Measurements from ENCODE around the gene AK1. TPM values are rescaled to one million over a fixed set of nuclear protein-coding genes. Genes with fewer than 3 reads are reported as not detected.

Gene AK1
- total RNA-seq, 2 experiments from 2014 or later: 19.5 to 21.6 TPM

- no peak overlapping the region for H3K4me3 ChIP-seq (ENCODE audit: low read depth, low read length, poor library complexity, severe bottlenecking)
- H2AFZ ChIP-seq (ENCODE audit: low read length): no peak overlapping the region
- no peaks in the 10 kb centered on the region for H3K36me3 ChIP-seq (ENCODE audit: insufficient read depth, low read length)
- intact Hi-C loops (cut with micrococcal nuclease; ENCODE audit: unreplicated experiment): no loop called here
- no peaks in the 10 kb centered on the region for H4K20me1 ChIP-seq (ENCODE audit: insufficient read depth, low read length)
- no peak for TF ChIP-seq EZH2phosphoT487 (IDR thresholded peaks at IDR 0.05; ENCODE audit: borderline replicate concordance, low read depth, low read length)
- no peak for TF ChIP-seq CTCF (conservative IDR thresholded peaks at IDR 0.05; ENCODE audit: low read length)
- BruUV-seq (replicated peaks): no TSS peak
- no peaks in the 10 kb centered on the region for H3K9me3 ChIP-seq (ENCODE audit: low read length)
- H3K4me1 ChIP-seq (ENCODE audit: insufficient read depth, low read length, poor library complexity, severe bottlenecking): no peaks in the 10 kb centered on the region
- H3K4me2 ChIP-seq (ENCODE audit: low read length): no peak overlapping the region
- DNase-seq (ENCODE audit: low spot score): no peak
- H3K27ac ChIP-seq (ENCODE audit: low read depth, low read length, poor library complexity, severe bottlenecking): no peak overlapping the region
- ChIA-PET CTCF (ENCODE audit: unreplicated experiment) (no interaction called here), POLR2A (no interaction called here)
- H3K79me2 ChIP-seq (ENCODE audit: insufficient read depth, low read depth, low read length): no peaks in the 10 kb centered on the region
- H3K9me2 ChIP-seq (ENCODE audit: insufficient read depth, low read length): no peaks in the 10 kb centered on the region
These were observed 51.1 kb downstream of the AK1 start for GRCh38 chr9:127826253-127826913.

- BruUV-seq (replicated peaks): no TSS peak
- Histone ChIP-seq H3K79me2 (ENCODE audit: insufficient read depth, low read depth, low read length) (no peaks in the 10 kb centered on the region), H3K4me1 (ENCODE audit: insufficient read depth, low read length, poor library complexity, severe bottlenecking) (no peaks in the 10 kb centered on the region), H3K27ac (ENCODE audit: low read depth, low read length, poor library complexity, severe bottlenecking) (no peak overlapping the region), H3K9me3 (ENCODE audit: low read length) (no peaks in the 10 kb centered on the region), H3K36me3 (ENCODE audit: insufficient read depth, low read length) (no peaks in the 10 kb centered on the region), H2AFZ (ENCODE audit: low read length) (no peak overlapping the region), H4K20me1 (ENCODE audit: insufficient read depth, low read length) (no peaks in the 10 kb centered on the region), H3K9me2 (ENCODE audit: insufficient read depth, low read length) (no peaks in the 10 kb centered on the region), H3K4me2 (ENCODE audit: low read length) (no peak overlapping the region), H3K4me3 (ENCODE audit: low read depth, low read length, poor library complexity, severe bottlenecking) (no peak overlapping the region)
- ChIA-PET CTCF (ENCODE audit: unreplicated experiment) (interaction anchor here (0.6 to 1.4 kb wide), 2 partner anchors 12 to 54 kb away, joined by 3 to 4 read pairs; no protein-coding TSS in a partner anchor), POLR2A (no interaction called here)
- intact Hi-C loops (cut with micrococcal nuclease; ENCODE audit: unreplicated experiment): no loop called here
- peak; percentile 58 for DNase-seq (ENCODE audit: low spot score)
- TF ChIP-seq CTCF (conservative IDR thresholded peaks at IDR 0.05; ENCODE audit: low read length) (peak; percentile 66), EZH2phosphoT487 (IDR thresholded peaks at IDR 0.05; ENCODE audit: borderline replicate concordance, low read depth, low read length) (no peak)
These were observed 52.0 kb downstream of the AK1 start for GRCh38 chr9:127825319-127826051.

GRCh38 chr9:127822108-127822507 lies 55.4 kb downstream of the AK1 start:
- ChIA-PET POLR2A (no interaction called here), CTCF (ENCODE audit: unreplicated experiment) (no interaction called here)
- H2AFZ ChIP-seq (ENCODE audit: low read length): no peak overlapping the region
- H3K36me3 ChIP-seq (ENCODE audit: insufficient read depth, low read length): peaks cover 15% of the 10 kb centered on the region
- no peaks in the 10 kb centered on the region for H4K20me1 ChIP-seq (ENCODE audit: insufficient read depth, low read length)
- no peak overlapping the region for H3K4me3 ChIP-seq (ENCODE audit: low read depth, low read length, poor library complexity, severe bottlenecking)
- no peak for DNase-seq (ENCODE audit: low spot score)
- TSS peak; percentile 67 for BruUV-seq (replicated peaks)
- no peaks in the 10 kb centered on the region for H3K4me1 ChIP-seq (ENCODE audit: insufficient read depth, low read length, poor library complexity, severe bottlenecking)
- H3K9me2 ChIP-seq (ENCODE audit: insufficient read depth, low read length): no peaks in the 10 kb centered on the region
- no peaks in the 10 kb centered on the region for H3K9me3 ChIP-seq (ENCODE audit: low read length)
- intact Hi-C loops (cut with micrococcal nuclease; ENCODE audit: unreplicated experiment): loop anchor here (5.0 kb wide), 1 partner anchor 50 kb away; no protein-coding TSS in a partner anchor
- H3K4me2 ChIP-seq (ENCODE audit: low read length): no peak overlapping the region
- TF ChIP-seq EZH2phosphoT487 (IDR thresholded peaks at IDR 0.05; ENCODE audit: borderline replicate concordance, low read depth, low read length) (no peak), CTCF (conservative IDR thresholded peaks at IDR 0.05; ENCODE audit: low read length) (no peak)
- no peaks in the 10 kb centered on the region for H3K79me2 ChIP-seq (ENCODE audit: insufficient read depth, low read depth, low read length)
- H3K27ac ChIP-seq (ENCODE audit: low read depth, low read length, poor library complexity, severe bottlenecking): no peak overlapping the region

All from OCI-LY7 (cell line).